ENCODE results near the gene KIRREL3.

KIRREL3 gene

DNA sequence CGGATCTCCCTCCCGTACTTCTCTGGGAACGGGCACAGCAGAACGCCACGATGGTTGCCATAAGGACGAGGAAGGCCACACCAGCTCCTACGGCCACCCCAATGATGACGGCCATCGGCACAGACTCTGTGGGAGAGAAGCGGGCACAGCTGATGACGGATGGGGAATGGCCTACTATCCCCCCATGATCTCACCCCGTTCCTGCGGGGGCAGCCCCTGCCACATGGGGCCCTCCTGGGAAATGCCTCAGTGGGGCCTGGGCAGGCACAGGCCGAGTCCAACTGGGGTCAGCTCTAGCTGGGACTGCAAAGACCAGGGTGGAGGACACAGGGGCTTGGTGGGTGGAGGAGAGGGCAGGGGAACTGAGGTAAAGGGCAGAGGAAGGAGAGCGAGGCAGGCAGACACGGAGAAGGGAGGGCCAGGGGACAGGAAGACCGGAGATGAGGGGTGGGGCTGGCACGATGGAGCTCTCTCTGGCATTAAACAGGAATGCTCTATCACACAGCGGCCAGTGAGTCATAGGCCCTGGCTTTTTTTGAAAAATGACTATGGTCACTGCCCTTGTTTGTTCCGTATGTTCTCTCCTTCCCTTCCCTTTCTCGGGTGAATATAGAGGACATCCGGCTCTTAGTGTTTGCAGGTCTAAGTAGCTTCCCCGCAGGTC is 569.0 kb downstream of the KIRREL3 start:
- no peak for DNase-seq

DNA sequence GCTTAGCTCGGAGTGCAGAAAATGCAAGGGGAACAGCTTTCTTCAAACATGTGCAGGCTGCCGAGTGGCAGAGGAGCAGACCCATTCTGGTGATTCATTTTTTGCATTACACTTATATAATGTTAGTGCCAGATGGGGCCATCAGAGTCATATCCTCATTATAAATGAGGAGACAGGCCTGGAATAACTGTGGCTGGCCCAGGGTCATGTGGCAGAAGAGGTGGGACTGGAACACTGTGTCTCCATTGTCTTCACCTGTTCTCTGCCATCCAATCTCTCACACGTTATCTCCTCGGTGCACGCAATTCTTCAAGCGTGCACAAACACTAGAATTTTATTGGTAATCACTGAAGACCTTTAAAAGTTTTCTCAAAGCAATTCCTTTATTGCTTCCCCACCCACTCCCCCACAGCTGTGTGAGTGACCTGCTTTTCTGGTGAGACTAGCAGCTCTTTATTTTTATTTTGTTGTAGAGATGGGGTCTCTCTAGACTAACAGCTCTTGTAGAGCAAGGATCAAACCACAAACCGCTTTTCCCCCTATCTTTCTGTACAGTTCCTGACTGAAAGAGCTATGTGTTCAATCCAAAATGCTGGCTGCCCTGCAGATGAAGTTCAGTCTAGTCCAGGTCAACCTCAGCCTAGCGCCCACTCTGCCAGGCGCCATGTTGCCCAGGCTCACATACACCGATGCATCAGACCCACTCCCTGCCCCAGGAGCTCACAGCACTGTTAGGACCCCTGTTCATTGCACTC is 569.8 kb downstream of the KIRREL3 start:
- no peak for DNase-seq

DNA sequence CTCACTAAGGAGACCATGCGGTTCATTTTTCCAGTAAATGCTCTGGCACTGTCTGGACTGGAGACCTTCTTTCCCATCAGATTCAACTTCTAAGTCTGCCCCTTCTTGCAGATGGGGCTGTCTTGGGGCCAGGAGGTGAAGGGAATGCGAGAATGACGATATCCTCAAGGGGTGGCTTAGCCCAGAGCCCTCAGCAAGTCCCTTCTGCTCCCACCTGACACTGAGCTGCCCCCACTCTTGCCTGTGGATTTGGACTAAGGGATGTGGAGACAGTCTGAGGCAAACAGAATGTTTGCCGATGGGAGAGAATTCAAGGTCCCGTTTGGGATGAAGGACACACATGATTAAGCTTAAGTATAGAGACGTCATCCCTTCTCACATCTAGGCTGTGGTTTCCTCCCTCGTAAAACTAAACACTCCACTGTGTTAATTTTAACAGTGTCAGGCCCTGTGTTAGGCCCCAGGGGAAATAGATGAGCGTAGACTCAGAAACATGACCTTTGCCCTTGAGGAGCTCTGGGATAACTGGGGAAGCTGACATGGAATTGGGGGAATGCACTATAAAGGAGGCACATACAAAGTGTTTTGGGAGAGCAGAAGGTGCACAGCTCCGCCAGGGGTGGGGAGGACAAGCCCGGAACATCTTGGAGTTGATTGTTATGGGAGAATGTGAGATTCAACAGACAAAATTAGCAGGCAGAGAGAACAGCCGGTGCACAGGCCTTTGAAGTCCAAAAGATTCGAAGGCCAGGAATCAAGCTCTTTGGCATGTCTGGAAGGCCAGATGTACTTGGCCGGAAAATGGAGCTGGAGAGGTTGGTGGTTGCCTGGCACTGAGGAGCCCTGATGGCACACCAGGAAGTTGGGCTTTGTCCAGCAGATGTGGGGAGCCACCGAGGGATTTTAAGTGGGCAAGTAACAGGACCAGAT is 573.5 kb downstream of the KIRREL3 start:
- DNase-seq = no peak

DNA sequence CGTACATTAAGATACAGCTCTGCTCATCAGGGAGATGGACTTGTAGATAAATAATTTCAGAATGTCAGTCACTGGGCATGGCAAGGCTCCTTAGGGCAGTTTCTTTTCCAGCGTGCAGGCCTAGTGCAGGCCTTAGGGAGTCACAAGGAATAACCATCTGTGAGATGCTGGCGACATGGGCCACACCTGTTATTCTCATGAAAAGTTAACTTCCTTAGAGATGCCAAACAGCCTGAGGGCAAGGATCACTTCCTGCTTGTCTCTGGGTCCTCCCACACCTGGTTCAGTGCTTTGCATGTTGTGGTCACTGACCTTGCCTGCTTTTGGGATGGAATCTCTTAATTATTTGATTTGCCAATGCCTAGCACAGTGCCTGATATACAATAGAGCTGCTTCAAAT is 574.5 kb downstream of the KIRREL3 start:
- DNase-seq = no peak

DNA sequence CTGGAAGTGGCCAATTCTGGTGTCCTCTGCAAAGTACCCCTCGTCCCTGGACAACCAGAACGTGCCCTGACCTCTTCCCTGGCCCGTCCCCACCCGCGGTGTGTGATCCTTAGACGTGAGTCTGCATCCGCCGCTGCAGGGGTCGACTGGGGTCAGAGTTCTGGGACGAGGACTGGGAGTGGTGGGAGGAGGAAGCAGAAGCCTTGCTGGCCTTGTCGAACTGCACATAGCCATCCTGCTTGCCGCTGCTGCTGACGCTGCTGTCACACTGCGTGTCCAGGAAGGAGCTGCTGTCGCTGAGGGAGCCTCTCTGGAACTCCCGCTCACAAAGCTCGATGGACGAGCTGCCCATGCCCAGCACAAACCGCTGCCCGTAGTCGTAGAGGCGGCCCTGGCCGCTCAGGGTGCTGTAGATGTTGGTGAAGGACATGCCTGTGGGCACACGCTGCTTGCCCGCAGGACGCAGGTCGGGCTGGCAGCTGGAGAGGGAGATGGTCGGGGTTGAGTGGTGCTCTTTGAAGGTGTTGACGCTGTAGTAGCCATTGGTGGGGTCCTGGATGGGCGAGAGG is 576.0 kb downstream of the KIRREL3 start:
- DNase-seq = no peak

DNA sequence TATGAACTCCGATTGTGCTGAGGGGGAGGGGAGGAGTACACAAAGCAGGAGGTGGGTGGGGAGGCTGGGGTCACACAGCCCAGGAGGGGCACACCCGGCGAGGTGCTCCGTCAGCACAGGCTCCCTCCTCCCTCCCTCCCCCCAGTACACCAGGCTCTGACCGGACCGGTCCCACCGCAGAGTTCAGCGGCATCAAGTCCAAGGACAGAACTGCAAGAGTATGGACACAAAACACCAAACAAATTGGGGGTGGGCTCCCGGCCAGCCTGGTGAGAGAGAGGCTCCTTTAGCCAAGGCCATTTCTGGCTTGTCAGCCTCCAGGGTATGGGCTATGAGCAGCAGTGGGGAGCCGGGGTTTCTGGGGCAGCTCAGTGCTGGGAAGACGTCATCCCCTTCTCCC is 576.8 kb downstream of the KIRREL3 start:
- DNase-seq = no peak

DNA sequence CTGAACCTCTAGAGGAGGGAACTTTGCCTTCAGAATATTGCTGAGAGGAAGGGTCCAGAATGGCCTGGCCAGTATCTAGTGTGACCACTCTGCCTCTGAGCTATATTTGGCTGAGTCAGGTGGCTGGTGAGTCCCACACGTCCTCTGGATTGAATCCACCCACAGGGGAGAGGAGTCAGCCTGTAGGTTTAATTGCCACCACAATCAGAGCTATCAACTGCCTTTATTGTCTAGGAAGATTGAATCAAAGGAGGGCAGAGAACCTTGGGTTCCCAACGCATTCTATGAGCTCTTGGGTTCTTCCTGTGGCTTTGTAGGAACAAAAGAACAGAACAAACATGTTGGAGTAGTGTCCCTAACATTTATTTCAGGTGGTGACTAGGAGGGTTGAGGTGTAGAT is 577.4 kb downstream of the KIRREL3 start:
- no peak for DNase-seq

DNA sequence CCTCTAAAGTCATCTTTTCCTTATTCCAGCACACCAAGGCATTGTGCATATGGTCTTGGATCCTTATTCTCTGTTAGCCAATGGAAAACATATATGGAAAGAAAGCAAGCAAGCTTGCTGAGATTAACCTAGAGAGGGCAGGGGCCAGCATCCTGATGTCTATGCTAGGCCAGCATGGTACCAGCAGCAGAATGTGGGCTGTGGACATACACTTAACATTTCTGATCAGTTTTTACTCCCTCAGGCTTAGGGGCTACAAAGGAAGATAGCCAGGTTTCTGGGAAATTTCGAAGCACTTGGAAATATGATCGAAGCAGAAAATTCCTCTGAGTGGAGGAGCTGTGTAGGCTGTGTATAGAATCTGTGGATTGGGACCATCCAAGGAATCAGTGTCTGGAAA is 578.1 kb downstream of the KIRREL3 start:
- no peak for DNase-seq

DNA sequence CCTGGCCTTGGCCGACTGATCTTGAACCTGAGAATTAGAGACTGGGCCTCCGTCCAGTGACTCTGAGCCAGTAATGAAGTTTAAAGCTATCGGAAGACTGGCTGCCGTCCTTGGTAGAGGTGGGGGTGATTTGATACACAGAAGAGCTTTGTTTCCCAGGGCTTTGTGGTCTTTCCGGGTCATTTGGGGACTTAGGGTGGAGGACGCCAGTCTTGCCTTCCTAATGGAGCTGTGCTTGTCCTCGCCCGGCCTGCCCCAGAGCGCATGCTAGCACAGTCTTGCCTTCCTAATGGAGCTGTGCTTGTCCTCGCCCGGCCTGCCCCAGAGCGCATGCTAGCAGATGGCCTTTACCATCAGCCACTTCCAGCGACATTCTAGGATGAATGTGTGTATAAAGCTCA is 579.3 kb downstream of the KIRREL3 start:
- DNase-seq = no peak

DNA sequence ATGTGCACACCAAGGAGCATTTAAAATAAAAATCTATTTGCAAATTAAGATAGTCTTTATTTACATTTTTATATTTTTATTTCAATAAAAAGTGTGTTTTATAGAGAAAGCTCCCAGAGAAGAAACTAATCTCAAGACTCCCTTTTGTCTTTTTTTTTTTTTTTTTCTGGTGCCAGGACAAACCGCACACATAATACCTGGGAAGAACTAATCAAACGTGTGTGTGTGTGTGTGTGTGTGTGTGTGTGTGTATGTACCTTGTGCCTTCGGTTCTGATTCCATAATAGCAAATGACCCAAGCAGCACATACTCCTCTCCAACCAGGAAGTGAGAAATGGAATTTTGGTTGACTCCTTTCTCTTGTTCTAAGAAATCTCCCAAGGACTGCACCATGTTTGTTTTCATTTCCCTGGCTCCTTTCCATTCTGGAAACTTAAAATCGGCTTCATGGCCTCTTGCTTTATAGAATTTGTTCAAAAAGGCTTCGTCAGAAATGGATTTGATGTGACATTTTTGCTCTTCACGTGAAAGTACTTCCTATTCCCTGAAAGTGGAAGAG is 579.8 kb downstream of the KIRREL3 start:
- no peak for DNase-seq

DNA sequence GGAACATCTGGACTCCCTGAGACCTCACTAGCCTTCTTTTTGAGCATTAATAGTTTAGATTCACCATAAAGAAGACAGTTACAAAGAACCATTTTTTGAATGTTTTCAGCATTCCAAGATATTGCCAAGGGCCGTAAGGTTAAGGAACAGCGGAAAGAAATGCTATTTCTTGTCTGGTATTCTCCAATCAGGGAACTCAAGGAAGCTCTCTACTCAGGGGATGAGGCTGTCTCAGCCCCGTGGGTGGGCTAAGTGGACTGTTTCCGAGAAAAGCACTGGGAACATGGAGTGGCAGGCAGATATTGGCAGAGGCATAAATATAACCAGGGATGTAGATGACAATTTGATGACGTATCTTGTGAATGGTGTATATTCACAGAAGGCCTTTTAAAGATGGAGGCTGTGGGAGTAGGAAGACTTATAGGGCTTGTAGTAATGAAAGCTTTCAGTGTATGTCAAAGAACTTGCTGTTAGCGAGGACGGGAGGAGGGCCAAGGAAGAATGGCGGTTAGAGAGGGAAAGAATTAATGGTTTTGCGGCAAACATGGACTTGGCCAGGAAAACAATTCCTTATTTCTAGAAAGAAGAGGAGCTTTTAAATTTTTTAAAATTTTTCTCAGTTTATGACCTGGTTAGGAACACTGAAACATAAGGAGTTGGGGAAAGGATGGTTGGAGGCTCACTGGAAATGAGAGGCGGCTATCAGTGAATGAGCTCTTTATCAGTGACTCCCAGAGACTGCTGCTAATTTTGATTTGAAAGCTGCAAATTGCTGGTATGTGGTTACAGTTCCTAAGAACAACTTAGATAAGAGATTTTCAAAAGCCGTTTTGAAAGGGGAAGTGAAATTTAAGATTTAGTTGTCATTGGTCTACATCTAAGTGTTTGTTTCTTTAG is 580.5 kb downstream of the KIRREL3 start:
- no peak for DNase-seq

DNA sequence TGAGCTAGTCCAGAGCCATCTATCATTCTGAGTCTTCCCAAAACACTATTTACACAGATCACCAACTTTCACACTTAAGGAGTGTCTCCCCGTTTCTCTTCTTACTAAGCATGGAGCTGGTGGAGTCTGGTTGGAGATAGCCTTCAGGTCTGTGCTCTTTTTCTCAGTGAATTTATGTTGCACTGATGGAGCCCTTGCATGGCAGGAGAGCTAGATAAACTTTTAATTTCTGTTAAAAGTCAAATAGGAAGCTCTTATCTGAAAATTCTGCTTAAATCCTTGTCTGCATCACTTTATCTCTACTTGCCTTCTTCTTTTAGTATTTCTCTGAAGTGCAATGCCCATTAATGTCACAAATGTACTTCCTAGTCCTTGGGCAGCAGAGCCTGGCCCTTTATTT is 581.7 kb downstream of the KIRREL3 start:
- DNase-seq = no peak

DNA sequence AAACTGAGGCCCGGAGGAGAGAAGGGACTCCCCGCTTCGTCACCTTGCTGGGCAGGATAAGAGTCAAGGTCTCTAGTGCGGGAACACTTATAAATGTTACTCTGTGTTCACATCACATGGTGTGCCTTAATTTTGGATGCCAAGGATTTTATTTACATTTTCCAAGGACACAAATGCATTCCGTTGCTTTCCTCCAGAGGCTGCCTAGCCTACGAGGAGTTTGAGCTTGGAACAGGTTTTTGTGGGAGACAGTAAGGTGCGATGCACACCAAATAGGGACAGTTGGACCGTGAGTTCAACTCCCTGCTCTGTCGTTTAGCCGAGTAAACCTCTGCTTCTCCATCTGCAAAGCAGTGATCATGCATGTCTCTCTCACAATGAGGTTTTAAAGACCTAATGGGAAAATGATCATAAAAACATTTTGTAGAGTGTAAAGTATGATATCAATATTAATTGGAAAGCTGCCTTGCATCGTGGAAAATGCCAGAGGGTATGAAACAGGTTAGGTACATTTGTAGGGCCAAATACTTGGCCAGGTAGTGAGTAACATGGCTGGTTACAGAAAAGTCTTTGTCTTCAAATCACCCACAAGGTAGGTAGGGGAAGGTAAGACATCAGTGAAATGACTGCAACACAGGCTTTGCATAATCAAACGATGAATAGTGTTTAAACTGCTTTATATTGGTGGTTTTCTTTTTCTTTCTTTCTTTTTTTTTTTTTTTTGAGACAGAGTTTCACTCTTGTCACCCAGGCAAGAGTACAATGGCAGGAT is 583.3 kb downstream of the KIRREL3 start:
- DNase-seq = no peak

DNA sequence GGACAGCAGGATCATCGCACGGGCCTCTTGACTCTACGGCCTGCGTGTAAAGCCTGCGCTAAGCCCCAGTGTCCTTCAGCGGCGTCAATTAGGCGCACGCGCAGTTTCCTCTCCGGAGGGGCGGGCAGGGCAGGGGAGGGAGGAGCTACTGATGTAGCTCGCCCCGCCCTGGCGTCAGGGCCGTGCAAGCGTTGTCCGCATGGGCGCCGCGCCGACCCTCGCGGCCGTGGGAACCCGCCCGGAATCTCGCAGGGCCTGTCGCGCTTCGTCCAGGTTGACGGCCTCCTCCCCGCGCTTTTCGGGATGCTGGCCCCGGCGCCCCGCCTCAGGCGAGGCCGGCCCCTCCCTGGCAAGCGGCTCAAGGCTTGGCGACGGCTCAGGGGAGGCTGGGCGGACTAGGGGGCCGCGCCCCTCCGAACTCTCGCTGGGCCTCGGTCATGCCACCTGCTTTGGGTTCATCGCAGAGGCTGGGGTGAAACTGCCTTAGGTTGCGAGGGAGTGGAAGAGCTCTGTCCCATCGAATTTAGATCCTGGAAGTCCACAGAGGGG is 584.0 kb downstream of the KIRREL3 start:
- DNase-seq = peak; percentile 28

DNA sequence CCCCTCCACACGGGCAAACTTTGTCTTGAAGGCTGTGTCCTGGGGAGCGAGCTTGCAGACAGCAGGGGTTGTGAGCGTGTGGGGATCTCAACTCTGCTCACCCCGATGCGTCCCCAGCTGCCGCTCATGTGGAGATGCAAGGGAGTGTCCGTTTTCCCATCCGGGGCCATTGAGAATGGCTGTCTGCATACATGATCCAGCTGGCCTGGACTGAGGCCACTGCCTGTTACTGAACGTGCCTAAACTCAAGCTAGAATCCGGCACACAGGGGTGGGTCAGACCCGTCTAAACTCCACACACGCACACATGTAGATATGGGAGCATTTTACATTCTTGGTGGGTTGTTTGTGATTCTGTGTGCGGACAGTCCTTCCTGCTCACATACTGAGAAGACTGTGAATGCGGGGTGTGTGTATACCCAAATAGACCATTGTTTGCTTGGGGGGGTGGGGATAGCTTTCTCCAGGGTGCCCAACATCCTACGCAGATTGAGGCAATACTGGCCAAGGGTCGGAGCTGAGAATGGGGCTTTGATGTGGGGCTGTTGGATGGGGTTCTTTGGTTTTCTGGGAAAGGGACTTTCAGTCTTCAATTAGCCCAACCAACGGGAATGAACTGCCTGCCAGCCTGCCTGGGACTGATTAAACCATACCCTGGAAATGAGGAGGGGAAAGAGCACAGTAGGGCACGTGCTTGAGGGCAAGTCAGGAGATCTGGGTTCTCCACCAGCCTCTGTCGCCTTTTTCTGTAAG is 584.7 kb downstream of the KIRREL3 start:
- no peak for DNase-seq

DNA sequence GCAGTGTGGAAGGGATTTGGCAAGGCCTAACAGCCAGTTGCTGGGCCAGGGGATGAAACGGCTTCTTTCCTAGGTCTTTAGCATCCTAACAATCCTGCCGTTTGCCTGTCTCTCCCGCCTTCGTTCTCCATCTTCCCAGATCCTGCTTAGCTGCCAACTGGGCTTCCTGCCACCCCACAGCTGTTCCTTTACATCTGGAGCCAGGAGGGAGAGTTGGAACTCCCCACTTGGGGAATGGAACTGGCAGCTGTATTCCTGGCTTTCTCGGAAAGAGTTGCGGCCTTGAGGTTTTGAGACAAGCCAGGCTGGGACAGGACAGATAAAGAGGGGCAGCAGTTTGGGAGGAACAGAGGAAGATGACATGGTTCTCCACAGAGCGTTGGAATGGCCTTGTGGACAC is 585.4 kb downstream of the KIRREL3 start:
- no peak for DNase-seq

DNA sequence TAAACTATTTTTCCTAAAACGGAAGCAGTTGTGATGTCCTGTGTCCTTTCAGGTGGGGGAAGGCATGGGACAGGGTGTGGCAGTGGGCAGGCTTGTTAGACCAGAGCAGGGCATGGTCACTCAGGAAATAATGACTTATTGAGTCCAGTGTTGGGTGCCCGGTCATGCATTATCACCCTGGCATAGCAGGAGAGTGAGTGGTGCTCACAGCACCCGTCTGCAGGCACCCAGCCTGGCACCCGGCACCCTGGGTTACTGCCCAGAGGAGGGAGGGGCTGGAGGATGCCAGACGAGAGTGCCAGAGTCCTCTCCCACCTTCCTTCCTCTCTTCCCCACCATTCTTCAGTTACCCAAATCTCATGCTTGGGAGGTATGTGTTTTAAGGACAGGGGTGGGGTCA is 586.0 kb downstream of the KIRREL3 start:
- no peak for DNase-seq

DNA sequence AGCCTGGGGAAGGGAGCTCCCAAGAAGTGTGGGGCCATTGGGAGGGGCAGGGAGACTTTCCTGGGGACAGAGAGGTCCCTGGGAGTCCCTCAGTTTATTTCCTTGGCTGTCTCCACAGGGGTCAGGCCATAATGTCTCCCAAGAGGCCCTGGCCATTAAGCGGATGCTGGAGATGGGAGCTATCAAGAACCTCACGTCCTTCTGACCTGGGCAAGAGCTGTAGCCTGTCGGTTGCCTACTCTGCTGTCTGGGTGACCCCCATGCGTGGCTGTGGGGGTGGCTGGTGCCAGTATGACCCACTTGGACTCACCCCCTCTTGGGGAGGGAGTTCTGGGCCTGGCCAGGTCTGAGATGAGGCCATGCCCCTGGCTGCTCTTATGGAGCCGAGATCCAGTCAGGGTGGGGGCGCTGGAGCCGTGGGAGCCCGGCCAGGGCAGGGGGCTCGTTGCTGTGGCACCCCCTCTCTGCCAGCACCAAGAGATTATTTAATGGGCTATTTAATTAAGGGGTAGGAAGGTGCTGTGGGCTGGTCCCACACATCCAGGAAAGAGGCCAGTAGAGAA is 586.6 kb downstream of the KIRREL3 start:
- DNase-seq = no peak

DNA sequence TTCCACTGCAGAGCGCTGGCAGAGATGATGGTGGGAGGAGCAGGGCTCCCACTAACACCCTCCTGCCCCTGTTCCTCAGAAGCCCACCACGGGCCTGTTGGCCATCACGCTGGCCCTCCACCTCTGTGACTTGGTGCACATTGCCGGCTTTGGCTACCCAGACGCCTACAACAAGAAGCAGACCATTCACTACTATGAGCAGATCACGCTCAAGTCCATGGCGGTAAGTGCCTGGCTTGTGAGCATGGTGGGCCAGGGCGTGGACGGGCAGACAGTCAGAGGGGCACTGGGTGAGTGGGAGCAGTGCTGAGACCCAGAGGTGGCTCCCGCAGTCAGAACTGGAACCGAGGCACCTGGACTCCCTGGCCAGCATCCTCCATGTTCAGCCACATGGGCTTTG is 587.1 kb downstream of the KIRREL3 start:
- no peak for DNase-seq

DNA sequence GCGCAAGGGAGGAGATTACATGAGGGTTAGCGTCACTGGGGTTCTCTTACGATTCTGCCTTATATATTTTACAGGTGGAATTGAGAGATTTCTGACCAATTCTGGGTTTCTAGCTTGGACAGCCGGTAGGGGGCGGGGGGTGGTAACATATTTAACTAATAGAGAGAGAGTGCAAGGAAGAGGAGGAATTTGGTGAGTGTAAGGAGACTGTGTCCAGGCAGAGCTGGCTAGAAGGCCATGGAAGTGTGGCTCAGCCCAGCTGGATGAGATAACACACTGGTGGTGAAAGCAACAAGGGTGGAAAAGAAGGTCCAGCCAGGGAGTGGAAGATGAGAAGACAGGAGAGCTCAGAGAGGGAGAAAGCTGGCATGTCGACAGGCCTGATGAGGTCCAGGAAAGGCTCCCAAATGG is 588.6 kb downstream of the KIRREL3 start:
- no peak for DNase-seq

All from T-helper 9 cell (primary cell).